OCI-LY1 (cell line): ENCODE data around the gene COPS9.

Source experiments
- H2AFZ ChIP-seq: fragments of 200-600 bp; sonication (generic), shearing (Covaris generic); 2 replicates; pipeline ENCODE4 v1.6.0; 2014; ENCODE audit warnings: antibody characterized with exemption, mild to moderate bottlenecking, low read length
- H3F3A ChIP-seq: fragments of 200-600 bp; sonication (generic), shearing (Covaris generic); 2 replicates; pipeline ENCODE4 v1.6.0; 2014; ENCODE audit warnings: mild to moderate bottlenecking, antibody characterized with exemption, low read length, moderate library complexity; ENCODE audit not compliant: insufficient read depth
- H3K27ac ChIP-seq: fragments of 200-600 bp; sonication (generic); 2 replicates; pipeline ENCODE4 v1.5.1; 2014; ENCODE audit warnings: low read length, mixed run types, mild to moderate bottlenecking, low read depth; ENCODE audit not compliant: poor library complexity, severe bottlenecking
- H3K27me3 ChIP-seq: fragments of 200-600 bp; sonication (generic); 2 replicates; pipeline ENCODE4 v1.6.0; 2014; ENCODE audit warnings: antibody characterized with exemption, mild to moderate bottlenecking, low read length, moderate library complexity; ENCODE audit not compliant: insufficient read depth
- H3K36me3 ChIP-seq: fragments of 200-600 bp; sonication (generic); 2 replicates; pipeline ENCODE4 v1.6.1; 2014; ENCODE audit warnings: mild to moderate bottlenecking, antibody characterized with exemption, low read length, moderate library complexity, mixed read lengths; ENCODE audit not compliant: insufficient read depth
- H3K4me1 ChIP-seq: fragments of 200-600 bp; sonication (generic); 2 replicates; pipeline ENCODE4 v1.5.1; 2014; ENCODE audit warnings: mild to moderate bottlenecking, low read length, moderate library complexity; ENCODE audit not compliant: insufficient read depth, severe bottlenecking
- H3K4me2 ChIP-seq: fragments of 200-600 bp; sonication (generic), shearing (Covaris generic); 2 replicates; pipeline ENCODE4 v1.6.1; 2014; ENCODE audit warnings: low read length
- H3K4me3 ChIP-seq: fragments of 200-600 bp; sonication (generic); 2 replicates; pipeline ENCODE4 v1.5.1; 2014; ENCODE audit warnings: low read length, low read depth, mild to moderate bottlenecking, mixed read lengths; ENCODE audit not compliant: poor library complexity, severe bottlenecking
- H3K79me2 ChIP-seq: fragments of 200-600 bp; shearing (Covaris generic); 2 replicates; pipeline ENCODE4 v1.6.1; 2016; ENCODE audit warnings: mixed run types, low read length, mixed read lengths; ENCODE audit not compliant: insufficient read depth
- H3K9ac ChIP-seq: fragments of 200-600 bp; sonication (generic), shearing (Covaris generic); 2 replicates; pipeline ENCODE4 v1.6.1; 2014; ENCODE audit warnings: mild to moderate bottlenecking, low read length, mixed read lengths
- H3K9me2 ChIP-seq: fragments of 200-600 bp; sonication (generic), shearing (Covaris generic); 2 replicates; pipeline ENCODE4 v1.6.1; 2014; ENCODE audit warnings: low read depth, mild to moderate bottlenecking, low read length, mixed read lengths
- H3K9me3 ChIP-seq: fragments of 200-600 bp; shearing (Covaris generic); 2 replicates; pipeline ENCODE4 v1.6.1; 2014; ENCODE audit warnings: low read length, mixed read lengths
- H4K20me1 ChIP-seq: fragments of 200-600 bp; sonication (generic), shearing (Covaris generic); 2 replicates; pipeline ENCODE4 v1.6.0; 2016; ENCODE audit warnings: mild to moderate bottlenecking, low read length; ENCODE audit not compliant: insufficient read depth
- CTCF ChIP-seq: fragments of 200-600 bp; sonication (generic), shearing (Covaris generic); IDR thresholded peaks from 2 replicates; pipeline ENCODE4 v1.5.1; 2017; ENCODE audit warnings: mild to moderate bottlenecking, antibody characterized with exemption, low read length, moderate library complexity, mixed read lengths
- EZH2 ChIP-seq: fragments of 200-600 bp; sonication (generic), shearing (Covaris generic); IDR thresholded peaks from 2 replicates; pipeline ENCODE4 v1.8.0; 2017; ENCODE audit warnings: borderline replicate concordance, mixed run types, mild to moderate bottlenecking, antibody characterized with exemption, low read length, moderate library complexity, mixed read lengths

The COPS9 gene

GRCh38 chr2:240121190-240121589, 14.9 kb downstream of the COPS9 start:
- Histone ChIP-seq H3K36me3 (no peaks in the 10 kb centered on the region; the same call in 1 of the 2 replicates), H3K4me3 (no peak overlapping the region), H3K27me3 (no peaks in the 10 kb centered on the region), H3K4me2 (no peak overlapping the region), H3K79me2 (no peaks in the 10 kb centered on the region), H3F3A (no peaks in the 10 kb centered on the region), H3K9me2 (no peaks in the 10 kb centered on the region), H3K4me1 (no peaks in the 10 kb centered on the region), H3K9me3 (no peaks in the 10 kb centered on the region), H3K27ac (no peak overlapping the region), H2AFZ (no peak overlapping the region), H4K20me1 (no peaks in the 10 kb centered on the region), H3K9ac (no peak overlapping the region)
- TF ChIP-seq EZH2, result no peak
- TF ChIP-seq CTCF, result no peak

GRCh38 chr2:240114233-240114632, 21.9 kb downstream of the COPS9 start:
- Histone ChIP-seq H3K9me2 (no peaks in the 10 kb centered on the region), H3K9me3 (no peaks in the 10 kb centered on the region), H3K27ac (no peak overlapping the region), H3K4me2 (no peak overlapping the region), H3K79me2 (no peaks in the 10 kb centered on the region), H3K4me1 (no peaks in the 10 kb centered on the region), H3F3A (no peaks in the 10 kb centered on the region), H3K36me3 (no peaks in the 10 kb centered on the region; the same call in 1 of the 2 replicates), H3K4me3 (no peak overlapping the region), H4K20me1 (no peaks in the 10 kb centered on the region), H3K9ac (no peak overlapping the region), H2AFZ (no peak overlapping the region), H3K27me3 (no peaks in the 10 kb centered on the region)
- TF ChIP-seq CTCF (no peak), EZH2 (no peak)

- Histone ChIP-seq H3K4me3 (no peak overlapping the region), H3K9me2 (no peaks in the 10 kb centered on the region), H2AFZ (no peak overlapping the region), H3F3A (no peaks in the 10 kb centered on the region), H4K20me1 (no peaks in the 10 kb centered on the region), H3K4me2 (no peak overlapping the region), H3K27me3 (no peaks in the 10 kb centered on the region), H3K4me1 (no peaks in the 10 kb centered on the region), H3K79me2 (no peaks in the 10 kb centered on the region), H3K27ac (no peak overlapping the region), H3K36me3 (no peaks in the 10 kb centered on the region), H3K9ac (no peak overlapping the region), H3K9me3 (no peaks in the 10 kb centered on the region)
- TF ChIP-seq CTCF (no peak), EZH2 (no peak)
These were observed 23.0 kb downstream of the COPS9 start for GRCh38 chr2:240112914-240113690.
